HepG2 (cell line): ENCODE measurements around the gene THBS2. TPM values are rescaled to one million over a fixed set of nuclear protein-coding genes. Genes with fewer than 3 reads are reported as not detected.

Source experiments
- ATAC-seq: fragments of 200-7000 bp; cut with Tn5 transposase; 3 replicates; pipeline ENCODE4 v1.9.1; 2020; ENCODE audit warnings: mild to moderate bottlenecking, moderate library complexity
- BruUV-seq: library from RNA; stranded (reverse); fragments of 400-500 nt; replicated peaks from 2 replicates; lab custom pipeline; 2021; lab: Mats Ljungman, UMichigan
- CTCF ChIA-PET: fragments of 300-600 bp; formaldehyde crosslinking; extraction: SDS; loops from one replicate; lab custom pipeline; 2021; ENCODE audit warnings: low total read pairs, inconsistent platforms, low intra/inter-chr PET ratio; lab: Yijun Ruan, JAX
- POLR2A ChIA-PET: fragments of 350-600 bp; sonication (Branson Sonifier 250); formaldehyde crosslinking; loops from one replicate; lab custom pipeline; 2020; ENCODE audit warnings: antibody characterized with exemption, inconsistent platforms; lab: Yijun Ruan, JAX
- DNase-seq: peaks from one replicate; pipeline ENCODE4 v3.0.0-alpha.2; 2015; ENCODE audit warnings: low spot score
- FAIRE-seq: peaks from 3 replicates; lab custom pipeline; 2011; peaks lifted over from hg19 to GRCh38; lab: Jason Lieb, UNC
- H2AFZ ChIP-seq: one replicate; pipeline ENCODE4 v1.6.1; 2011; ENCODE audit warnings: low read length, inconsistent platforms
- H3K27ac ChIP-seq: fragments of 300-600 bp; 3 replicates; pipeline ENCODE4 v1.8.0; 2011; ENCODE audit warnings: mixed run types, mild to moderate bottlenecking, mixed read lengths, low read length, inconsistent platforms; ENCODE audit not compliant: insufficient read depth; ENCODE audit errors: extremely low read length
- H3K27me3 ChIP-seq, 2 experiments: fragments of 200-600 bp in 1 of 2; 2 replicates in 1 of 2; 3 replicates in 1 of 2; pipeline versions ENCODE4 v1.6.0 to v1.8.0; 2011; ENCODE audit warnings: low read length in 2 of 2, mild to moderate bottlenecking in 2 of 2, moderate library complexity in 2 of 2, inconsistent platforms in 1 of 2; ENCODE audit not compliant: insufficient read depth in 2 of 2, control insufficient read depth in 1 of 2
- H3K36me3 ChIP-seq, 2 experiments: fragments of 200-600 bp in 1 of 2; replicated peaks in 1 of 2; 2 replicates in 1 of 2; 3 replicates in 1 of 2; pipeline versions ENCODE4 v1.5.1 to v1.8.0; 2011; ENCODE audit warnings: low read length in 2 of 2, inconsistent platforms in 1 of 2; ENCODE audit not compliant: insufficient read depth in 2 of 2, control insufficient read depth in 1 of 2
- H3K4me1 ChIP-seq: 2 replicates; pipeline ENCODE4 v1.5.1; 2012; ENCODE audit warnings: low read length, inconsistent platforms; ENCODE audit not compliant: insufficient read depth
- H3K4me2 ChIP-seq: 2 replicates; pipeline ENCODE4 v1.6.0; 2011; ENCODE audit warnings: low read depth, low read length, inconsistent platforms
- H3K4me3 ChIP-seq, 3 experiments: fragments of 200-600 bp in 1 of 3; sonication (generic), shearing (Covaris generic) in 1 of 3; replicated peaks in 1 of 3; 2 replicates each; pipeline ENCODE4 v1.5.1; 2011 to 2016; ENCODE audit warnings: low read length in 3 of 3, inconsistent platforms in 2 of 3, low read depth in 2 of 3, mild to moderate bottlenecking in 2 of 3, control low read depth in 1 of 3, mixed read lengths in 1 of 3; ENCODE audit not compliant: insufficient read depth in 1 of 3
- H3K79me2 ChIP-seq: one replicate; pipeline ENCODE4 v1.6.1; 2011; ENCODE audit warnings: low read length, inconsistent platforms; ENCODE audit not compliant: insufficient read depth
- H3K9ac ChIP-seq: 2 replicates; pipeline ENCODE4 v1.6.0; 2011; ENCODE audit warnings: mild to moderate bottlenecking, low read depth, low read length, inconsistent platforms; ENCODE audit not compliant: insufficient read depth
- H3K9me3 ChIP-seq: 2 replicates; pipeline ENCODE4 v1.5.1; 2012; ENCODE audit warnings: mild to moderate bottlenecking, low read length
- H4K20me1 ChIP-seq: 2 replicates; pipeline ENCODE4 v1.6.0; 2011; ENCODE audit warnings: inconsistent platforms, mild to moderate bottlenecking, low read length, moderate library complexity; ENCODE audit not compliant: insufficient read depth
- NFYC ChIP-seq: IDR thresholded peaks from 2 replicates; pipeline ENCODE4 v1.6.1; 2016; ENCODE audit warnings: missing genetic modification reagents, missing compliant biosample characterization
- NKX3-1 ChIP-seq: sonication (generic); formaldehyde crosslinking; IDR thresholded peaks from 2 replicates; pipeline ENCODE4 v1.5.0; 2020; ENCODE audit warnings: missing genetic modification reagents
- PHB2 ChIP-seq: fragments of 450-650 bp; IDR thresholded peaks from 2 replicates; pipeline ENCODE4 v1.6.1; 2018; ENCODE audit not compliant: partially characterized antibody
- ZKSCAN5 ChIP-seq: sonication (generic); formaldehyde crosslinking; IDR thresholded peaks from 2 replicates; pipeline ENCODE4 v1.5.1; 2020; ENCODE audit warnings: mild to moderate bottlenecking, missing genetic modification reagents
- ZNF263 ChIP-seq: sonication (generic); formaldehyde crosslinking; IDR thresholded peaks from 2 replicates; pipeline ENCODE4 v1.4.0; 2020; ENCODE audit warnings: missing genetic modification reagents
- ZNF687 ChIP-seq: sonication (generic); formaldehyde crosslinking; IDR thresholded peaks from 2 replicates; pipeline ENCODE4 v1.5.1; 2020; ENCODE audit warnings: mild to moderate bottlenecking, missing genetic modification reagents, moderate library complexity
- ZNF746 ChIP-seq: sonication (generic); formaldehyde crosslinking; IDR thresholded peaks from 2 replicates; pipeline ENCODE4 v1.8.0; 2022; ENCODE audit warnings: mild to moderate bottlenecking, missing genetic modification reagents
- WGBS: methylation state at CpG from one replicate; pipeline ENCODE4 v1.1.6; 2017; ENCODE audit warnings: low lambda C conversion rate; 5-methylcytosine and 5-hydroxymethylcytosine counted together
- in situ Hi-C: cut with HindIII; loops from 2 replicates; pipeline ENCODE4 v1.10.0; 2017; ENCODE audit warnings: low pct_unique_long_range_greater_than_20kb; ENCODE audit not compliant: extremely low pct_ligation_motif_present
- intact Hi-C: fragments of 100-400 bp; cut with micrococcal nuclease; formaldehyde crosslinking; loops from one replicate; pipeline ENCODE4 v1.10.0; 2022; ENCODE audit not compliant: unreplicated experiment
- polyA plus RNA-seq, 8 experiments: library from polyadenylated mRNA; depleted of rRNA in 3 of 8; stranded (reverse) in 7 of 8; unstranded in 1 of 8; fragments of >200 nt; fragmentation: Illumina TruSeq in 4 of 8; extraction: Trizol in 4 of 8; gene quantifications; 2 replicates each; pipeline versions ENCODE4 v1.2.1 to v1.2.3, GENCODE V29; 2011 to 2016; ENCODE audit warnings: low read depth in 4 of 8, missing spikeins in 1 of 8, mixed read lengths in 1 of 8; ENCODE audit not compliant: insufficient read depth in 1 of 8
- total RNA-seq, 5 experiments: library from RNA; depleted of rRNA; stranded (reverse); fragments of >200 nt; fragmentation: Illumina TruSeq; extraction: Trizol; gene quantifications; 2 replicates each; pipeline ENCODE4 v1.2.3, GENCODE V29; 2016; ENCODE audit warnings: low read depth in 1 of 5
- TF ChIP-seq, protein P1 (sequence below): fragments of 450-650 bp; IDR thresholded peaks from 2 replicates; pipeline ENCODE4 v1.6.1; 2017; ENCODE audit warnings: mild to moderate bottlenecking

Gene THBS2
- total and polyA plus RNA-seq, 2 of the 13 experiments (the other 11 are each of a cell fraction or from before 2014, with no cell fraction given) = 0.12 to 0.15 TPM

DNA sequence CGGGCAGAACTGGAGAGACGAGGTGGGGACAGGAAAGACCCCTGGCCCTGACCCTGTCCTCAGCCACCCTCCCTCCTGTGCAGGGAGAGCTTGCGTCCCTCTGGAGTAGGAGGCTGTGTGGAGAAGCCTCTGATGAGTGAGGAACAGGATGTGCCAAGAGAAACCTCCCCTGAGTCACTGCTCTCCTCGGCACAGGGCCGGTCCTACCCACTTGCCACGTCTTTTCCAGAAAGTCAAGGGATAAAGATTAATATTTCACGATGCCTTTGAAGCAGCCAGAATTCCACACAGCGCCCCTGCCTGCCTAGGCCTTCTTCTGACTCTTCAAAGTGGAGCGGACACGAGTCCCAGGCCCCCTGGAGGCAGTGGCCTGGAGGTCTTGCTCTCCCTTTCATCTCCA lies 34.9 kb upstream of the THBS2 start:
- Histone ChIP-seq H3K4me3 (no peak overlapping the region), H3K9me3 (no peaks in the 10 kb centered on the region), H3K36me3 (no peaks in the 10 kb centered on the region), H3K4me2 (no peak overlapping the region), H3K9ac (no peak overlapping the region), H3K79me2 (no peaks in the 10 kb centered on the region), H3K27ac (no peak overlapping the region), H3K27me3 (no peaks in the 10 kb centered on the region), H4K20me1 (no peaks in the 10 kb centered on the region), H3K4me1 (peaks cover 50% of the 10 kb centered on the region), H2AFZ (no peak overlapping the region)
- in situ Hi-C loops = no loop called here
- TF ChIP-seq ZNF746 (CRISPR knock-in tag) = peak; percentile 42; the same call in 1 of the 2 replicates
- TF ChIP-seq ZKSCAN5 (CRISPR knock-in tag) = no peak
- TF ChIP-seq PHB2 = no peak
- 0 out of 2 replicates have a peak, but pooled peaks have one; percentile 9 for TF ChIP-seq ZNF687 (CRISPR knock-in tag)
- no peak for DNase-seq
- intact Hi-C loops = no loop called here
- no TSS peak for BruUV-seq
- CTCF ChIA-PET = no interaction called here
- no peak for FAIRE-seq
- POLR2A ChIA-PET = no interaction called here
- ATAC-seq = no peak
- 70% methylated on average over 10 of the region's 10 CpGs for WGBS

DNA sequence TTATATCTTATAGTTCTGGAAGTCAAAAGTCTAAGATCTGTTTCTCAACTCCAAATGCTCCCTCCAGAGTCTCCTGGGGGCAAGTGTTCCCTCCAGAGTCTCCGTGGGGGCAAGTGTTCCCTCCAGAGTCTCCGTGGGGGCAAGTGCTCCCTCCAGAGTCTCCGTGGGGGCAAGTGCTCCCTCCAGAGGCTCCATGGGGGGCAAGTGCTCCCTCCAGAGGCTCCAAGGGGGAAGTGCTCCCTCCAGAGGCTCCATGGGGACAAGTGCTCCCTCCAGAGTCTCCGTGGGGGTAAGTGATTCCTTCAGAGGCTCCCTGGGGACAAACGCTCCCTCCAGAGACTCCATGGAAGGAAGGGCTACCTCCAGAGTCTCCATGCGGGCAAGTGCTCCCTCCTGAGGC lies 34.0 kb upstream of the THBS2 start:
- ATAC-seq (no peak), DNase-seq (no peak), FAIRE-seq (no peak)
- H3K27ac ChIP-seq = no peak overlapping the region
- no peaks in the 10 kb centered on the region for H3K79me2 ChIP-seq
- H3K36me3 ChIP-seq = no peaks in the 10 kb centered on the region
- no peak overlapping the region for H3K4me2 ChIP-seq
- WGBS = 30% methylated on average over 2 of the region's 6 CpGs
- BruUV-seq = no TSS peak
- H4K20me1 ChIP-seq = no peaks in the 10 kb centered on the region
- H3K4me1 ChIP-seq = peaks cover 41% of the 10 kb centered on the region
- H3K27me3 ChIP-seq = peaks cover 0 to 3% of the 10 kb centered on the region in 2 experiments; a peak in 1 of 5 replicates
- in situ Hi-C loops = no loop called here
- TF ChIP-seq ZNF263 (CRISPR knock-in tag) = peak; percentile 91
- TF ChIP-seq, protein P1, sequence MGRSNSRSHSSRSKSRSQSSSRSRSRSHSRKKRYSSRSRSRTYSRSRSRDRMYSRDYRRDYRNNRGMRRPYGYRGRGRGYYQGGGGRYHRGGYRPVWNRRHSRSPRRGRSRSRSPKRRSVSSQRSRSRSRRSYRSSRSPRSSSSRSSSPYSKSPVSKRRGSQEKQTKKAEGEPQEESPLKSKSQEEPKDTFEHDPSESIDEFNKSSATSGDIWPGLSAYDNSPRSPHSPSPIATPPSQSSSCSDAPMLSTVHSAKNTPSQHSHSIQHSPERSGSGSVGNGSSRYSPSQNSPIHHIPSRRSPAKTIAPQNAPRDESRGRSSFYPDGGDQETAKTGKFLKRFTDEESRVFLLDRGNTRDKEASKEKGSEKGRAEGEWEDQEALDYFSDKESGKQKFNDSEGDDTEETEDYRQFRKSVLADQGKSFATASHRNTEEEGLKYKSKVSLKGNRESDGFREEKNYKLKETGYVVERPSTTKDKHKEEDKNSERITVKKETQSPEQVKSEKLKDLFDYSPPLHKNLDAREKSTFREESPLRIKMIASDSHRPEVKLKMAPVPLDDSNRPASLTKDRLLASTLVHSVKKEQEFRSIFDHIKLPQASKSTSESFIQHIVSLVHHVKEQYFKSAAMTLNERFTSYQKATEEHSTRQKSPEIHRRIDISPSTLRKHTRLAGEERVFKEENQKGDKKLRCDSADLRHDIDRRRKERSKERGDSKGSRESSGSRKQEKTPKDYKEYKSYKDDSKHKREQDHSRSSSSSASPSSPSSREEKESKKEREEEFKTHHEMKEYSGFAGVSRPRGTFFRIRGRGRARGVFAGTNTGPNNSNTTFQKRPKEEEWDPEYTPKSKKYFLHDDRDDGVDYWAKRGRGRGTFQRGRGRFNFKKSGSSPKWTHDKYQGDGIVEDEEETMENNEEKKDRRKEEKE = no peak
- no peak for TF ChIP-seq NFYC (CRISPR knock-in tag)
- TF ChIP-seq NKX3-1 (CRISPR knock-in tag) = no peak
- CTCF ChIA-PET = no interaction called here
- H3K4me3 ChIP-seq = no peak overlapping the region
- POLR2A ChIA-PET = no interaction called here
- H2AFZ ChIP-seq = no peak overlapping the region
- H3K9me3 ChIP-seq = no peaks in the 10 kb centered on the region
- H3K9ac ChIP-seq = no peak overlapping the region
- intact Hi-C loops = no loop called here
